Peyer's patch (tissue), 4 donors: ENCODE data around the gene POC1A.

Experiments used
- CTCF ChIP-seq, 6 experiments: fragments of 450-650 bp in 4 of 6; fragments of 200-600 bp in 2 of 6; sonication (generic) in 1 of 6; IDR thresholded peaks; one replicate each; pipeline ENCODE4 v1.5.1; 2017 to 2019; ENCODE audit warnings: antibody characterized with exemption in 6 of 6, mild to moderate bottlenecking in 3 of 6, moderate library complexity in 1 of 6
- POLR2A ChIP-seq, 2 donors: fragments of 450-650 bp; IDR thresholded peaks; one replicate each; pipeline ENCODE4 v1.5.1; 2017; ENCODE audit warnings: antibody characterized with exemption in 2 of 2, mild to moderate bottlenecking in 2 of 2, moderate library complexity in 2 of 2

GRCh38 chr3:52193065-52193464 is 38.8 kb upstream of the POC1A start:
- TF ChIP-seq CTCF (IDR thresholded peaks at IDR 0.05) (no peak), POLR2A (IDR thresholded peaks at IDR 0.05) (no peak)
